WERI-Rb-1 (cell line): ENCODE data around the gene NKPD1.

ENCODE experiments used
- DNase-seq: peaks from one replicate; pipeline ENCODE4 v3.0.0-alpha.2; 2020
- H3K27ac ChIP-seq: fragments of 250-450 bp; sonication (Bioruptor Pico); 2 replicates; pipeline ENCODE4 v1.5.1; 2020; ENCODE audit warnings: mild to moderate bottlenecking, moderate library complexity
- H3K27me3 ChIP-seq: fragments of 250-450 bp; sonication (Bioruptor Pico); 2 replicates; pipeline ENCODE4 v1.5.1; 2021; ENCODE audit warnings: mild to moderate bottlenecking, low read depth, moderate library complexity; ENCODE audit not compliant: insufficient read depth, severe bottlenecking
- H3K36me3 ChIP-seq: fragments of 250-450 bp; sonication (Bioruptor Pico); 2 replicates; pipeline ENCODE4 v1.5.1; 2020; ENCODE audit warnings: mild to moderate bottlenecking, moderate library complexity
- H3K4me3 ChIP-seq: 2 replicates; pipeline ENCODE4 v1.5.1; 2011; ENCODE audit warnings: low read depth, mild to moderate bottlenecking, control low read depth, low read length
- H3K9me3 ChIP-seq: fragments of 250-450 bp; sonication (Bioruptor Pico); 2 replicates; pipeline ENCODE4 v1.5.1; 2021; ENCODE audit warnings: mild to moderate bottlenecking, moderate library complexity; ENCODE audit not compliant: severe bottlenecking
- CTCF ChIP-seq: IDR thresholded peaks from 2 replicates; pipeline ENCODE4 v1.5.1; 2011; ENCODE audit warnings: low read depth, mild to moderate bottlenecking, control low read depth, inconsistent platforms, low read length

NKPD1 gene

DNA sequence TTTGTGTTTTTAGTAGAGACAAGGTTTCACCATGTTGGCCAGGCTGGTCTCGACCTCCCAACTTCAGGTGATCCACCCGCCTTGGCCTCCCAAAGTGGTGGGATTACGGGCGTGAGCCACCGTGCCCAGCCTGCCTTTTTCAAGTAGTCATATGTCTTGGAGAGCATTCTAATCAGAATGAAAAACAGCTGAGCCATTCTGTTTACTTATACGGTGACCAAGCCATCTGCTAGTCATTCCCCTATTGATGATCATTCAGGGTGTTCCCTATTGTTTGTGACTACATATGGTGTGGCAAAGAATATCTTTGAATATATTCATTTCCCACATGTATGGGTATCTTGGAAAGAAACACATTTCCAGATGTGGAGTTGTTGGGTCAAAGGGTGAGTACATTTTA, 35.0 kb upstream of the NKPD1 start:
- H3K27me3 ChIP-seq, result no peaks in the 10 kb centered on the region
- no peak overlapping the region for H3K4me3 ChIP-seq
- no peak overlapping the region for H3K27ac ChIP-seq
- no peaks in the 10 kb centered on the region for H3K9me3 ChIP-seq
- H3K36me3 ChIP-seq, result no peaks in the 10 kb centered on the region
- no peak for DNase-seq
- TF ChIP-seq CTCF, result no peak

- H3K27me3 ChIP-seq, result no peaks in the 10 kb centered on the region
- no peak for TF ChIP-seq CTCF
- no peak for DNase-seq
- no peaks in the 10 kb centered on the region for H3K9me3 ChIP-seq
- no peaks in the 10 kb centered on the region for H3K36me3 ChIP-seq
- H3K27ac ChIP-seq, result no peak overlapping the region
- no peak overlapping the region for H3K4me3 ChIP-seq
These were observed 30.6 kb upstream of the NKPD1 start for GRCh38 chr19:45191375-45191774.

DNA sequence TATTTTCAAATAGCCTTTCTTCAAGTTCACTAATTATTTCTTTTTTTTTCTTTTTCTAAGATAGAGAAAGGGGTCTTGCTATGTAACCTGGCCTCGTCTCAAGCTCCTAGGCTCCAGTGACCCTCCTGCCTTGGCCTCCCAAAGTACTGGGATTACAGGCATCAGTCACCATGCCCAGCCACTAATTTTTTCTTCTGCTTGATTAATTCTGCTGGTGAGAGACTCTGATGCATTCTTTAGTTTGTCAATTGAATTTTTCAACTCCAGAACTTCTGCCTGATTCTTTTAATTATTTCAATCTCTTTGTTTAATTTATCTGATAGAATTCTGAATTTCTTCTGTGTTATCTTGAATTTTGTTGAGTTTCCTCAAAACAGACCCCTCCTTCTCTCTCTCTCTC, 29.2 kb upstream of the NKPD1 start:
- DNase-seq, result no peak
- Histone ChIP-seq H3K27me3 (no peaks in the 10 kb centered on the region), H3K36me3 (no peaks in the 10 kb centered on the region), H3K27ac (no peak overlapping the region), H3K4me3 (no peak overlapping the region), H3K9me3 (no peaks in the 10 kb centered on the region)
- no peak for TF ChIP-seq CTCF

DNA sequence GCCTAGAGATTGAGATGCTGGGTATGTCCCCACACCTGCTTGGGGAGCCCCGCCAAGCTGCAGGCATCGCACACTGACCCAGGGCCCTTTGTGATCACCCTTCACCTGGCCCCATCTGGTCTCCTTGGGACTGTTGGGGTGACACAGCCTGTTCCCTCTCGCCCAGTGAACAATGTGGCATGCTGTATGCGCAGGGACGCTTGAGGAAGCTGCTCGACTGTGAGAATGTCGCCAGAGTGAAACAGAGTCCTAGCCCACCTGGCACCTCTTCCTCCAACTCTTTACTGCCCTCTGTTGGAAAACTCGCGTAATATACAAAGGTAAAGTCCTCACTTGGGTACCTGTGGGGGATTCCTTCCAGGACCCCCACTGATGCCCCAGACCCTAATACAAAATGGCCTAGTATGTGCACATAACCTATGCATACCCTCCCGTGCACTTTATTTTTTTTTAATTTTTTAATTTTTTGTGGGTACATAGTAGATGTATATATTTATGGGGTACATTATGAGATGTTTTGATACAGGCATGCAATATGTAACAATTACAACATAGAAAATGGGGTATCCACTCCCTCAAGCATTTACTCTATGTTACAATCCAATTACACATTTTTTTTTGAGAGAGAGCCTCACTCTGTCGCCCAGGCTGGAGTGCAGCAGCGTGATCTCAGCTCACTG, 26.8 kb upstream of the NKPD1 start:
- Histone ChIP-seq H3K4me3 (no peak overlapping the region), H3K27ac (no peak overlapping the region), H3K9me3 (no peaks in the 10 kb centered on the region), H3K36me3 (no peaks in the 10 kb centered on the region), H3K27me3 (no peaks in the 10 kb centered on the region)
- TF ChIP-seq CTCF, result peak; percentile 58
- DNase-seq, result no peak

- Histone ChIP-seq H3K4me3 (no peak overlapping the region), H3K27me3 (no peaks in the 10 kb centered on the region), H3K27ac (no peak overlapping the region), H3K36me3 (no peaks in the 10 kb centered on the region), H3K9me3 (no peaks in the 10 kb centered on the region)
- DNase-seq, result no peak
- no peak for TF ChIP-seq CTCF
These were observed 25.9 kb upstream of the NKPD1 start for GRCh38 chr19:45186509-45187334.
